PC-9 (cell line): Measurements from ENCODE around the gene EPX. TPM values are rescaled to one million over a fixed set of nuclear protein-coding genes. Genes with fewer than 3 reads are reported as not detected.

ENCODE experiments used
- BruUV-seq: library from RNA; stranded (reverse); fragments of 400-500 nt; replicated peaks from 2 replicates; lab custom pipeline; 2021; lab: Mats Ljungman, UMichigan
- CTCF ChIA-PET: fragments of 300-600 bp; sonication (Branson Sonifier 250); formaldehyde crosslinking; loops from one replicate; lab custom pipeline; 2022; ENCODE audit warnings: antibody characterized with exemption; lab: Charles Lee
- POLR2A ChIA-PET: fragments of 300-600 bp; sonication (Branson Sonifier 250); formaldehyde crosslinking; loops from one replicate; lab custom pipeline; 2022; ENCODE audit warnings: antibody characterized with exemption; ENCODE audit not compliant: unreplicated experiment; lab: Charles Lee
- DNase-seq, 2 experiments: peaks; one replicate each; pipeline versions ENCODE4 v3.0.0 to v3.0.0-alpha.2; 2015 to 2022; ENCODE audit warnings: mixed read lengths in 1 of 2
- H2AFZ ChIP-seq: fragments of 200-600 bp; sonication (generic); 2 replicates; pipeline ENCODE4 v1.8.1; 2017; ENCODE audit warnings: antibody characterized with exemption
- H3F3A ChIP-seq: fragments of 200-600 bp; sonication (generic); 2 replicates; pipeline ENCODE4 v1.8.1; 2017; ENCODE audit warnings: antibody characterized with exemption, mild to moderate bottlenecking, low read depth; ENCODE audit not compliant: insufficient read depth
- H3K27ac ChIP-seq: fragments of 200-600 bp; sonication (generic); 2 replicates; pipeline ENCODE4 v1.6.1; 2016; ENCODE audit warnings: mixed run types
- H3K27me3 ChIP-seq: fragments of 200-600 bp; sonication (generic); 2 replicates; pipeline ENCODE4 v1.6.1; 2016; ENCODE audit warnings: low read depth, mixed run types; ENCODE audit not compliant: insufficient read depth
- H3K36me3 ChIP-seq: fragments of 200-600 bp; sonication (generic); 2 replicates; pipeline ENCODE4 v1.6.1; 2016; ENCODE audit warnings: low read depth, mixed run types
- H3K4me1 ChIP-seq: fragments of 200-600 bp; sonication (generic); replicated peaks from 2 replicates; pipeline ENCODE4 v1.6.1; 2016; ENCODE audit warnings: mixed run types; ENCODE audit not compliant: insufficient read depth
- H3K4me2 ChIP-seq: fragments of 200-600 bp; sonication (generic); 2 replicates; pipeline ENCODE4 v1.6.1; 2017; ENCODE audit warnings: mixed run types
- H3K4me3 ChIP-seq: fragments of 200-600 bp; sonication (generic); 2 replicates; pipeline ENCODE4 v1.6.1; 2016; ENCODE audit warnings: mixed run types
- H3K79me2 ChIP-seq: fragments of 200-600 bp; sonication (generic); 2 replicates; pipeline ENCODE4 v1.6.1; 2017; ENCODE audit warnings: low read depth, mixed run types
- H3K9me2 ChIP-seq: fragments of 200-600 bp; sonication (generic); 2 replicates; pipeline ENCODE4 v1.8.1; 2017; ENCODE audit warnings: mild to moderate bottlenecking; ENCODE audit not compliant: insufficient read depth
- H3K9me3 ChIP-seq: fragments of 200-600 bp; sonication (generic); 2 replicates; pipeline ENCODE4 v1.8.1; 2016; ENCODE audit warnings: low read depth; ENCODE audit not compliant: insufficient read depth
- H4K20me1 ChIP-seq: fragments of 200-600 bp; sonication (generic); 2 replicates; pipeline ENCODE4 v1.8.1; 2017; ENCODE audit not compliant: insufficient read depth
- EZH2 ChIP-seq: fragments of 200-600 bp; sonication (generic); IDR thresholded peaks from 2 replicates; pipeline ENCODE4 v1.8.0; 2017; ENCODE audit warnings: antibody characterized with exemption, low read depth
- intact Hi-C: fragments of 100-400 bp; cut with micrococcal nuclease; formaldehyde crosslinking; loops from one replicate; pipeline ENCODE4 v1.10.0; 2022; ENCODE audit not compliant: unreplicated experiment
- total RNA-seq: library from RNA; stranded (reverse); gene quantifications from 2 replicates; pipeline ENCODE4 v1.2.3, GENCODE V29; 2021
- TF ChIP-seq, protein P1 (sequence below): fragments of 200-600 bp; sonication (generic); conservative IDR thresholded peaks from 2 replicates; pipeline ENCODE4 v1.6.1; 2017; ENCODE audit warnings: mixed run types, antibody characterized with exemption, mild to moderate bottlenecking, moderate library complexity

EPX gene
- total RNA-seq, 1 experiment from 2014 or later, result not detected

GRCh38 chr17:58189436-58190146 is 2.9 kb upstream of the EPX start:
- Histone ChIP-seq H3K27ac (no peak overlapping the region), H3K9me3 (no peaks in the 10 kb centered on the region), H3K27me3 (peaks cover 87% of the 10 kb centered on the region), H3K4me1 (no peaks in the 10 kb centered on the region), H3F3A (no peaks in the 10 kb centered on the region), H4K20me1 (no peaks in the 10 kb centered on the region), H3K36me3 (no peaks in the 10 kb centered on the region), H3K4me2 (no peak overlapping the region), H3K79me2 (no peaks in the 10 kb centered on the region), H3K9me2 (no peaks in the 10 kb centered on the region), H3K4me3 (no peak overlapping the region), H2AFZ (no peak overlapping the region)
- BruUV-seq, result no TSS peak
- intact Hi-C loops, result no loop called here
- ChIA-PET POLR2A (interaction anchor here (0.7 kb wide), 1 partner anchor 183 kb away, joined by 6 read pairs; no protein-coding TSS in a partner anchor), CTCF (interaction anchor here (0.5 to 1.0 kb wide), 2 partner anchors 11 to 105 kb away, joined by 3 to 6 read pairs; no protein-coding TSS in a partner anchor)
- TF ChIP-seq EZH2, result no peak
- TF ChIP-seq, protein P1, sequence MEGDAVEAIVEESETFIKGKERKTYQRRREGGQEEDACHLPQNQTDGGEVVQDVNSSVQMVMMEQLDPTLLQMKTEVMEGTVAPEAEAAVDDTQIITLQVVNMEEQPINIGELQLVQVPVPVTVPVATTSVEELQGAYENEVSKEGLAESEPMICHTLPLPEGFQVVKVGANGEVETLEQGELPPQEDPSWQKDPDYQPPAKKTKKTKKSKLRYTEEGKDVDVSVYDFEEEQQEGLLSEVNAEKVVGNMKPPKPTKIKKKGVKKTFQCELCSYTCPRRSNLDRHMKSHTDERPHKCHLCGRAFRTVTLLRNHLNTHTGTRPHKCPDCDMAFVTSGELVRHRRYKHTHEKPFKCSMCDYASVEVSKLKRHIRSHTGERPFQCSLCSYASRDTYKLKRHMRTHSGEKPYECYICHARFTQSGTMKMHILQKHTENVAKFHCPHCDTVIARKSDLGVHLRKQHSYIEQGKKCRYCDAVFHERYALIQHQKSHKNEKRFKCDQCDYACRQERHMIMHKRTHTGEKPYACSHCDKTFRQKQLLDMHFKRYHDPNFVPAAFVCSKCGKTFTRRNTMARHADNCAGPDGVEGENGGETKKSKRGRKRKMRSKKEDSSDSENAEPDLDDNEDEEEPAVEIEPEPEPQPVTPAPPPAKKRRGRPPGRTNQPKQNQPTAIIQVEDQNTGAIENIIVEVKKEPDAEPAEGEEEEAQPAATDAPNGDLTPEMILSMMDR, result no peak
- DNase-seq, result peak; percentile 63 to 67

GRCh38 chr17:58191241-58191896 is 1.2 kb upstream of the EPX start:
- peak in 1 of 2 experiments; percentile 34 for DNase-seq
- BruUV-seq, result no TSS peak
- Histone ChIP-seq H3K4me1 (no peaks in the 10 kb centered on the region), H2AFZ (no peak overlapping the region), H3K27me3 (peaks cover 86% of the 10 kb centered on the region), H4K20me1 (no peaks in the 10 kb centered on the region), H3F3A (no peaks in the 10 kb centered on the region), H3K27ac (no peak overlapping the region), H3K36me3 (no peaks in the 10 kb centered on the region), H3K9me2 (no peaks in the 10 kb centered on the region), H3K79me2 (no peaks in the 10 kb centered on the region), H3K9me3 (no peaks in the 10 kb centered on the region), H3K4me2 (no peak overlapping the region), H3K4me3 (no peak overlapping the region)
- ChIA-PET POLR2A (no interaction called here), CTCF (interaction anchor here (0.6 kb wide), 1 partner anchor 79 kb away, joined by 3 read pairs; no protein-coding TSS in a partner anchor)
- intact Hi-C loops, result no loop called here
- no peak for TF ChIP-seq EZH2
- TF ChIP-seq, protein P1, result no peak

DNA sequence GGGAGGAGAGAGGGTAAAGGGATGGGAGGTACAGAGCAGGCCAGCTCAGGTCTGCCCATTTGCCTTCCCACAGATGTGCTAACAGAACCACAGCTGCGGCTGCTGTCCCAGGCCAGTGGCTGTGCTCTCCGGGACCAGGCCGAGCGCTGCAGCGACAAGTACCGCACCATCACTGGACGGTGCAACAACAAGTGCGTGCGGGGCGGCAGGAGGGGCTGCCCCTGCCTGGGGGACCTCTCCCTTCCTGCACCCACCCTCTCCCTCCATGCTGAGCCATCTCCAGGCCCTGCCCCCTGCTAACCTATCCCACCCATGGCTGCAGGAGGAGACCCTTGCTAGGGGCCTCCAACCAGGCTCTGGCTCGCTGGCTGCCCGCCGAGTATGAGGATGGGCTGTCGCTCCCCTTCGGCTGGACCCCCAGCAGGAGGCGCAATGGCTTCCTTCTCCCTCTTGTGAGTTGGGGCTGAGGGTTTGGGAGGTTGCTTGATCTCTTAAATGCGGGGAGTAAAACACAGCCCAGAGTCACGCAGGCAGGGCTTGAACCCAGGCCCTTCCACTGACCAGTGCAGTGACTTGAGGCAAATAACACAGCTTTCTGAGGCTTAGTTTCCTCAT is 1.2 kb downstream of the EPX start:
- DNase-seq, result peak in 1 of 2 experiments; percentile 15
- Histone ChIP-seq H3K9me3 (no peaks in the 10 kb centered on the region), H3F3A (no peaks in the 10 kb centered on the region), H3K4me3 (no peak overlapping the region), H3K9me2 (no peaks in the 10 kb centered on the region), H4K20me1 (no peaks in the 10 kb centered on the region), H3K27ac (no peak overlapping the region), H3K4me1 (no peaks in the 10 kb centered on the region), H3K27me3 (peaks cover 89% of the 10 kb centered on the region), H2AFZ (no peak overlapping the region), H3K4me2 (no peak overlapping the region), H3K36me3 (no peaks in the 10 kb centered on the region), H3K79me2 (no peaks in the 10 kb centered on the region)
- BruUV-seq, result no TSS peak
- TF ChIP-seq EZH2, result no peak
- TF ChIP-seq, protein P1, result 0 out of 2 replicates have a peak, but pooled peaks have one; percentile 24
- intact Hi-C loops, result no loop called here
- ChIA-PET POLR2A (no interaction called here), CTCF (no interaction called here)
